ENCODE data around the gene RHCG.

RHCG gene

DNA sequence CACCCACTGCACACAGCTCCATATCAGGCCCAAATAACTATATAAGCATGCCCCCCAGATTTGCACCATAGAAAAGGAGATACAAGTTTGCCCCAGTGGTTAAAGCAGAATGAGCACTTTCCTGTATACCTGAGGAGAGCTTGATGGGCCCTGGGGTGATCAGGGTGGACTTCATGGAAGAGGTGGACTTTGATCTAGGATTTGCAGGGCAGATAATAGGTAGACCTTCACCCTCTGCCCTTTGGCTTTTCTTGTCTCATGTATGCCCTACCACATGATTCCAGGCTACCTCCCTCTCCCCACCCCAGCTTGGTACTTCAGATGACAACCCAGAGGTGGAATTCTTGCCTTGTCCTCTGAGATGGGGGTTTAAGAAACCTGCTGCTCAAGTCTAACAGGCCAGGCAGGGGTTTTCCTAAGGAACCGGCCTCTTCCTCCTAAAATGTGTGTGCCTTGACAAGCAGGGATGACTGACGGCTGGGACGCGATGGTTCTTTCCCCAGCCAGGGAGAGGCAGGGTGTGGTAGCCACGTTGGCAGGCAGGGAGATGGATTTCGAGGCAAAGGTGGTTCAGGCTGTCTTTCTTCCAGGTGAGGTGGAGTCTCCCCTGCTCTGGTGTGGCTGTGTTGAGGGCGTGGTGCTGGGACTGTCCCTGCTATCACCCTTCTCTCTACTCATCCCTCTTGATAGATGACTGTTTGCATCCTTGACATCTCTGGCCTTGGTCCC is 6.6 kb upstream of the RHCG start:
- no peak for DNase-seq

DNA sequence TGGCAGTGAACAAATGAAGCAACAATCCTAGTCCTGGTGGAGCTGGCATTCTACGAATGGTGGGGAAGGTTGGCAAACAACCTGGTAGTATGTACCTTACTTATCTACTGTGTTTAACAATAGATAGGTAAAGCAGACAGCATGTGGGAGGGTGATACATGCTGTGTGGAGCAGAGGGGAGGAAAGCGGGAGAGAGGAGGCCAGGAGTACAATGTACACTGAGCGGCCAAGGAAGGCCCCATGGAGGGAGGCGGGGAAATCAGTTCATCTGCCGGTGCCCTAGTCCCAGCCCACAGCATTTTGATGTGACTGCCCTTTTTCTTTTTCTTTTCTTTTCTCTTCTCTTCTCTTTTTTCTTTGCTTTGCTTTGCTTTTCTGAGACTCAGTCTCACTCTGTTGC is 5.3 kb upstream of the RHCG start:
- no peak for DNase-seq

DNA sequence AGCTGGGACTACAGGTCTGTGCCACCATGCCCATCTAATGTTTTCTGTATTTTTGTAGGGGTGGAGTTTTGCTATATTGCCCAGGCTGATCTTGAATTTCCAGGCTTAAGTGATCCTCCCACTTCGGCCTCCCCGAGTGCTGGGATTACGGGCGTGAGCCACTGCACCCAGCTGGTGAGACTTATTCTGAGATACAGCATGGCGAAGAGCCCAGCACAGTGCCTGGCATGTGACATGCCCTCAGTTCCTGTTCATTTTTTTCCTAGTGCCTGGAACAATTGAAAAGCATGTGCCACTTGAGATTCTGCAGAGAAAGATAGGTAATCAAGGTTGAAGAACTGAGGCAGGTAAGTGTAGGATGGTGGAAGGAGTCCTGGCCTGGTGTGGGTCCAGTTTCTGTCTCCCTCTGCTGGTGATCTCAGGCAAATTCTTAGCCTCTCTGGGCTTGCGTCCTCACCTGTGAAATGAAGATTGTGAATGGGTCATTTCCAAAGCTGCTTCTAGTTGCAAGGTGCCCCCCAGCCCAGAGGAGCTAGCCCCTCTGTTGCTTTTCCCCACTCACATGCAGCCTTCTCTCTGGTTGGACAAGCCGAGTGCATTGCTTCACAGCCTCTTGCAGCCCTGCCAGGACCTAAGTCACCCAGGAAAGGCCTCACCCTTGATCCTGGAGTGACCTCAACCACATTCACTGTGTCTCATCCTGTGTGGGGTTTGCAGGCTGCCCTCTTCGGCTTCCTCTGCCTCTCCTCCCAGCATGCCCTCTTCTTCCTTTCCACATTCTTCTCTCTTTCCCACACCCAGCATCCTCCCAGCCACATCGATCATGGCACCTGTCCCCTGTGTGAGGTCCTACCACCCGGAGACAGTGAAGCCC is 4.3 kb upstream of the RHCG start:
- no peak for DNase-seq

DNA sequence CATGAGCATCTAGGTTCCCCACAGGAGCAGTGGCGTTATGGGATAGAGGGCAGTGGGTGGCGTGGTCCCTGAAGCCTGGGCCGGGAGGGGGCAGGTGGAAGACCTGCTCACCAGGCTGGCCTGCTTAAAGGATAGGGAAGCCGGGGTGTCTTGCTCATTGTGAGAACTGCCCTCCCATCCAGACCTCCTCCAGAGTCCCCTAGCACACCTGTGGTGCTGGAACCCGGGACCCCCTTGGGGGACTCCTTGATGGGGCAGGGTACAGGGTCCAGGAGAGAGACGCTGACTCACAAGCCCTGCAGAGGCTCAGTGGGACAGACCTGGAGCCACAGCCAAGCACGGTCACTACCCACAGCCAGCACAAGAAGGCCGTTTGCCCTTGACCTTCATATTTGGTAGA is 2.8 kb upstream of the RHCG start:
- no peak for DNase-seq

DNA sequence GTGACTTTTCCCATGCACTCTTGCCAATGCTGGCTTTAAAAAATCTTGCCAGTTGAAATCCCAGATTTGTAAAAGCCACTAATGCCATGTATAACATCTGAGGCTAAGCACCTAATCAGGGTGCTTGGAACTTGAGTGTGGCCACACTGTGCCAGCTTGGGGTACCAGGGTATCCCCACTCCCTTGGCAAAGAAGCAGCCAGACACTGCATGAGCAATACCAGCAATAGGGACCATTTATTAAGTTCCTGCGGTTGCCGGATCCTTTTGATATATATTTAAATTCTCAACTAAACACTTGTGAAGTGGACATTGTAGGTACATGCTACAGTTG is 2.2 kb upstream of the RHCG start:
- no peak for DNase-seq

DNA sequence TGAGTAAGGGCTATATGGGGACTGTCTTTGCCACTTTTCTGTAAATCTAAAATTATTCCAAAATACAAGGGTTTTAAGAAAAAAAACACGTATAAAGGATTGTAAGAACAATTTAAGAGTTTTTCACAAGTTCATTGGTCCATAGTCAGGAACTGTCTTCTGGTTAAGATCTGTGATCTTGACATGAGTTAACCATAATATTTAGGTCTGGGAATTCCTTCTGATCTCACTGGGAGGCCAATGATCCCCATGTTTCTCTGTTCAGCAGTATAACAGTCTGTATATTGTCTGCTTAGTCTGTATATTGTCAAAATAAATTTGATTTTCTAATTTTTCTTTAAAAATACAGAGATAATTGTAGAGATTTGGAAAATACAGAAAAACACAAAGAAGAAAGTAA is 848 bp upstream of the RHCG start:
- no peak for DNase-seq

DNA sequence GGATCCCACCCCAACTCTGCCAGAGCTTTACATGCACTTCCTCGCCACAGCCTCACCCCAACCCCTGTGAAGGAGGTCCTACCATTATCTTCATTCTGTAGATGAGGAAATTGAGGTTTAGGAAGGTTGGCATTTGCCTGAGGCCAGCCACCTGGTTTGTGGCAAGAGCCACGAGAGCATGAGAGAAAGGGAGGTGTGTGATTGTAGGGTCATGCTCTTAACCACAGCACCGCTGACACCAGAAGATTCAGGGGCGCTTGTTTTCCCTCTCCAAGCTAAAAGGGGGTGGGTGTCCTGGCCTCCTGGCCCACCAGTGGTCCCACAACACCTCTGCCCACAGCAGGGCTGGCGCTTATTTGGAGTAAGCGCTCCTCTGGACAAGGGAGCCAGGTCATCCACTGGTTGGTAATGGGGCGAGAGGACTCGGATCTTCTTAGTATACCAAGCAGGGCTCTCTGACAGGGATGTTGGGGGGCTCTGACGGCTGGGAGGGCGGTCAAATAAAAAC is 691 bp downstream of the RHCG start:
- no peak for DNase-seq

DNA sequence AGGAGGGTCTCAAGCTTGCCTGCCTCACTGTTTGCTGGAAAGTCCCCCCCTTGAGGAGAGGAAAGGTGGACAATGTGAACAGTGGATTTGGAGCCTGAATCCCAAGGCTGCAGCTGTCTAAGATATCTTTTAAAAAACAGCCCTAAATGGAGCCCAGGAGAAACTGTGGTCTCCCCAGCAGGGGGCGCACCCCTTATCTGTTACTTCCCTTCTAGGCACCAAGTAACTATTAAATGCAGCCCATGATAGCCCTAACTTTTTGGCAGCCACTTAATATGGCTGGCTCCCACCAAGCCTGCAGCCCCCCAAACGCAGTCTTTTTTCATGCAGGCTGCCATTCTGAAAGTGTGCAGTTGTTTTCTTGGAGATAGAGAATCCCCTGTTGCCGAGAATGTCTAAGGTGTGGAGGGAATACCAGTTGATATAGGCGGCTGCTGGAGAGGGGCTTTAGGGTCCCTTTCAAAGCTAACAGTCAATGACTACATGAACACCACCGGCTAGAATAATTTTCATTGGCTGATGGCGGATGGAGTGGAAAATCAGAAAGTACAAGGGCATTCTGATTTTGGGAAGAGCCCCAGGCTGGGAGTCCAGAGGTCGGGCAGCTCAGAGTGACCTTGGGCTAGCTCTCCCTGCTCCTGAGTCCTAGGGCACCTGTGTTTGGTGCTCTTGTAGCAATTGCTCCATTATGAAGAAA is 1.3 kb downstream of the RHCG start:
- DNase-seq, result no peak

DNA sequence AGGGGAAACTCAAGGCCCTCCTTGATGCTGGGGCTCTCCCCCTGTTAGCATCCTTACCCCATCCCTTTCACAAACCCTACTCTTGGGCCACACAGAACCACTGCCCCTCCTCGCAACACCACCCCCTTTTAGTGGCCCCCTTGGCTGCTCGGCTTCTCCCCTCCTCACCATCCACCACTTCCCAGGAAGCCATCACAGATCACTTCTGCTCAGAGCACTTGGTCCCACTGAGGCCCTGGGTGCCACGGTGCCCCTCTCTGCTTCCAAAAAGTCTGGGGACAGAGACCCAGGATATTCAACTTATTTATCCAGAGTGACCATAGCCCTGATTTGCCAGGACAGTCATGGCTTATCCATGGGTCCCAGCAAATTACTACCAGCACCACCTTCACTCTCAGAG is 2.4 kb downstream of the RHCG start:
- no peak for DNase-seq

DNA sequence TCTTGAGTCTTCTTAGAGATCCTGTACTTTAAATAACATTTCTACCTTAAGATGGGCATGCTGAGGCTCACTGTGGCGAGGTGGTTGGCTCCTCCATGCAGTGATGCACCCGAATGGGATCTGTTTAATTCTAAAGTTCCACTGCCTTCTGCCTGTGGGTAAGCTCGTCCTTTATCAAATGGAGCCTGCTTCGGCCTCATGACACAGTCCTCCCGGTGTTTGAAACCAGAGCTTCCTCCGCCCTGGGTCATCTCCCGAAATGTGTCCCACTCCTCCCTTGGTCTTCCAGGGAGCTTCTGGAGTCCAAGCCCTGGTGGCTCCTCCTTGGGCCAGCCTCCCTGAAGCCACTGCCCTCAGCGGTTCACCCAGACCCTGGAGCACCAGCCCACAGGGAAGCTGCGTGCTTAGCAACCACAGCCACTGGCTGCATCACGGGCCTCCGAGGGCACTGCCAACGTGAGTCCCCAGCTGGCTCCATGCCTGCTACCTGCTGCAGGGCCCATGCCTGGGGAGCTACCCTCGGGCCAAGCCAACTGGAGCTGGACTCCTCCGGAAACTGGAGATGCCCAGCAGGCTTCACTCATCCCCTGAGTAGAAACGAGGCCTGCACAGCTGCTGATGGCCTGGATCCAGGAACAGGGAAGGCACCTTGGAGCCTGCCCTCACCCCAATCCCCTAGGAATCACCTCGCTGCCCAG is 3.3 kb downstream of the RHCG start:
- no peak for DNase-seq

DNA sequence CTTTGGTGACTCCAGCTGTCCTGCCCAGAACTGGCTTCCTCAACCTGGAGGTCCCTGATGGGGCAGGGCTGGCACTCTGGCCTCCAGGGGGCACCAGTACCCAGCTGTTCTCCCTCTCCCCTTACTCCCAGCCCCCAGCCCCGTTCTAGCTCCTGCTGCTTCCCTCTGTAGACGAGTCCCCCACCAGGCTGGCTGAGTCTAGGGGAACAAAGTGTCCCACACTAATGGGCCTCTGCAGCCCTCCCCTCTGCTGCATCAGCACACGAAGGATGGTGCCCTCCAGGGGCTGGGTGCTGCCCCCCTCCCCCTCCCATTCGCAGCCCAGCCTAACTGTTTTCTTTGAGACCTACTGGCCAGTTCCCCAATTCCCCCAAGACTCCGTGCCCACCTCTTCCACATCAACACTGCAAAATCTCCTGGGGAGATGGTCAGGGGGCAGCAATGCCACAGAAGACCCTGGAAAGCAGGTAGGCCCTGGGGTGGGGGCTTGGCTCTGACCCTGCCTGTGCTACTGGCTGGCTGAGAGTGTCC is 4.2 kb downstream of the RHCG start:
- DNase-seq, result no peak

DNA sequence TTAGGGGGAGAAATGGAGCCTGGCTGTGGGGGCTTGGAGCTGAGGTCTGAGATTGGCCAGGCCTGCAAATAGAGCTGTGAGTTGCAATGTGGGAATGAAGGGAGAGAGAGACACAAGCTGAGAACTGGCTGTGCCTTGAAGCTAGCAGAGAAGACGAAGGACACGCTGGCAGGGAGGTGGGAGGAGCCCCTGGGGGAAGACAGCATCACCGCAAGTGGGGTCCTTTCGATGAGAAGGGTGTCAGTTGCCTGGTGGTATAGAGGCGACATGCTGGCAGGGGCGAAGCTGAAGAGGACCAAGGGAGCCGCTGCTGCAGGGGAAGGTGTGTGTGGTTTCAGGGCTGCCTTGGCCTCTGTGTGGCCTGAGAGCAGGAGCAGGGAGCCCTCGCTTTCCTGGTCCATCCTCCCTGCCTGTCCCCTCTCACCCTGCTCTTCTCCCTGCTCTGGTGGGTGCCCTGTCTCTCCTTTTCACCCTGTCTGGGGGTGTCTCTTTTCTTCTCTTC is 5.5 kb downstream of the RHCG start:
- no peak for DNase-seq

DNA sequence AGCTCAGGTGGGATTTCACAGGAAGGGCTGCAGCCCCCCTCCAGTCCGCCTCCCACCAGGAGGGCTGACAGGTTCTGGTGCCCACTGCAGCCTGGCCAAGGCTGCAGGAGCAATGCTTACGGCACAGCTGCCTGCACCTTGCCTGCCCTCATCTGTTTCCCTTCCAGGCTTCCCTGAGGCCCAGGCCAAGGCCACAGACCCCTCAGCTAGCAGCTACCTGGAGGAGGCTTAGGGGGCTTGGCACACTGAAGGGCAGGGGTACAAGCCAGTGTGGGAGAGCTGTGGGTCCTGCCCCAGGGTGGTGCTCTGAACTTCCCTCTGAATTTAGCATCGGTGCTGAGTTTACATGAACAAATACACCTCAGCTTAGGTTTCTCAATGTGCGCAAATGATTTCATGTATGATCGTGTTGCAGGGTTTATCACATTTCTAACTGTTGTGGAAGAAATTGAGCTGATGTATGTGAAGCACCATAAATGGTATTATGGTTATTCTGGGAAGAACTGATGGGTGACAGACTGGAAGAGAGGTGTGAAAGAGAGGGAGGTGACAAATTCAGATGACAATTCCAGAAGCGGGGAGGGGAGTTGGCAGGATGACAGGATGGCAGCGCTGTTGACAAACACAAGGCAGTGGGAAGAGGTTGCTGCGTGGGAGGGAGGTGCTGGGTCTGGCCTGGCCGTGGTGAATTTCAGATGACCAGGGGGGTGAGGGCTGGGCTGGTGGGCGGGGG is 6.1 kb downstream of the RHCG start:
- no peak for DNase-seq

DNA sequence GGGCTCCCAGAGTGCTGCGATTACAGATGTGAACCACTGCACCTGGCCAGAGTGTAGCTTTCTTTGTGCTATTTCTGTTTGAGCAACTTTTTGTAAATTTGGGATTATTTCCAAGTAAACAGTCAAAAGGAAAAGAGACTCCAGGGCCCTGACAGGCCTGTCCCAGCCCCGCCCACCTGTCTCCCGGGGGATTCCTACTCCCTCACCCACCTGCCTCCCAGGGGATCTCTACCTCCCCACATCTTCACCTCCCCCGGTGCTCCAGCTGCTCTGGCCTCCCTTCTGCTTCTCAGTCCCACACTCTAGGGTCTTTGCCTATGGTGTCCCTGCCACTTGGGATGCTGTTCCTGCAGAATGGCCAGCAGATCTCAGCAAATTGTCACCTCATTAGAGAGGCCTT is 7.0 kb downstream of the RHCG start:
- no peak for DNase-seq

DNA sequence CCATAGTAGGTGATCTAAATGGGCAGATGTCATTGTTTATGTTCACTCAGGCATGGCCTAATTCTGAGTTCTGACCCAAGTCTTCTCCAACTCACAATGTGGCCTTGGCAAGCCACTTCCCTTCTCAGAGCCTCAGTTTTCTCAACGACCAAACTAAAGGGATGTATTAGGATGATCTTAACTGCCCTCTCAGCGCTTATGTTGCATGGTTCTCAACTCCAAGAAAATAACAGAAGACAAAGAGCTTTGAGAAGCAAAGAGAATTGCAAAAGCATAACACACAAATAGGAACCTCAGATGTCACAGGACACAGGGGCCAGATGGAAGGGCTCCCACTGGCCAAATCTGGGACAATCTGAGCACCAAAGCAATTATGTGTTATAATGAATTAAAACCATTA is 8.6 kb downstream of the RHCG start:
- no peak for DNase-seq

DNA sequence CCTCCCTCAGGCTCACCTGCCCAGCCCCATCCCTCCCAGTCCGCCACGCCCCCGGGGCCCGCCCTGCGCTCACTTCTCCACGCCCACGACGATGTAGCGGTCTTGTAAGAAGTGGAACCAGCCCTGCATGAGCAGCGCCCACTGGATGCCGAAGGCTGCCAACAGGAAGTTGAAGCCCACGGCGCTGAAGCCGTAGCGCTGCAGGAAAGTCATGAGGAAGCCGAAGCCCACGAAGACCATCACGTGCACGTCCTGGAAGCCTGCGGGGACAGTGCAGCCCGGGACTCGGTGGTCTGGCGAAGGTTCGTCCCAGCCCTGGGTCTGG is 9.7 kb downstream of the RHCG start:
- DNase-seq, result peak; percentile 11

DNA sequence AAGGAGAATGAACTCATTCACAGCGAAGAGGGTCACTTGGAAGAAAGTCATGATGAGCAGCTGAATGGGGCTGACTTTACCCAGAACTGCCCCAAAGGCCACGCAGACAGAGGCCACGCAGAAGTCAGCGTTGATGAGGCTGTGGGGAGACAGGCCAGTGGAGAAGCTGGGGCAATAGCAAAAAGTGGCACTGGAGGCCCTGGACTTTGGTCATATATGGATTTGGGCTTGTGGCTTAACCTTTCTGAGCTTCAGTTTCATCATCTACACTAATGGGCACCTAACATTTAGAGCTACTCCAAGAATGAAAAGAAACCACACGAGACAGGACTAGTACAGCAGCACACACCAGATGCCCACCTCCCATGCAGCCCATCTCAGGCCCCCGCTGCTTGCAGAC is 13.3 kb downstream of the RHCG start:
- no peak for DNase-seq

DNA sequence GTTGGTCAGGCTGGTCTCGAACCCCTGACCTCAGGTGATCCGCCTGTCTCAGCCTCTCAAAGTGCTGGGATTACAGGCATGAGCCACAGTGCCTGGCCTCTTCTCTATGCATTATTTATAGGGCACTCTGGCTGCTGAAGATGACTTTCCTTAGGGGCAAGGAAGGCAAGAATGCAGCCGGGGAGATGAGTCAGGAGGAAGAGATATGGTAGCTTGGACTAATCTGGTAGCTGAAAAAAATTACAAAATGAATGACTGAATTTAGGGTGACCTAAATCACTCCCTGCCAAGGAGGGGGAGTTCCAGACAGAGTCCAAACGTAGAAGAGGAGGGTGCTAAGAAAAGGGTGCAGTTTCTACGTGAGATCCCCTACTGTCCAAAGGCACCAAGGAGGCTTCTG is 14.2 kb downstream of the RHCG start:
- no peak for DNase-seq

DNA sequence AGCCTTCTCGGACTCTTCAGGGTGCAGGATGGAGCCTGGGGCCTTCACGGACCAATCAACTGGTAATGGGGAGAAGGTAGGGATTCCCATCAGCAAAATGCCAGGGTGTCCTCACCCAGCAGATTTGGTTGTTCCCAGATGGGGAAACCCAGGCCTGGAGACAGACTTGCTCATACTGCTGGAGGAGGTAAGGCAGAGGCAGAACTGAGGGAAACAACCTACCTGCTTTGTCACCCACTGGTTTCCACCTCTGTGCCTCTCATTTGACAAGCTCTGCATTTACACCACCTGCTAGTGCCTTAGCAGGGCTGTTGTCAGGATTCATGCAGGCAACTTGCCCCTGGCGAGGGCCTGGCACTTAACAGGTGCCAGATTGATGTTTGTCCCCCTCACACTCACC is 15.9 kb downstream of the RHCG start:
- DNase-seq, result no peak

DNA sequence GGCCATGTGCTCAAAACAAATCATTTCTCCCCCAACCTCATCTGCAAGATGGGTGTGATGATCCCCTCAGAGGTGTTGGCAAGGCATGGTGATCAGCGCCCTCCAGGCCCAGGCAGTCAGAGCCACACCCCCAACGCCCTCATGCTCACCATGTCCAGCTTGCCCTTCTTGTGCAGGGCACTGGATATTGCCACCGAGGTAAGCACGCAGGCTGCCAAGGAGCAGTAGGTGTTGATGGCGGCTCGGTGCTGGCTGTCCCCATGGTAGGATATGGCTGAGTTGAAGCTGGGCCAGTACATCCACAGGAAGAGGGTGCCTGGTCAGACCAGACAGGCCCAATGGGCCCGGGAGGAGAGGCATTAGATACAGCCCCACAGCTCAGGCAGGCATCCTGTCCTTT is 17.2 kb downstream of the RHCG start:
- DNase-seq, result no peak

DNA sequence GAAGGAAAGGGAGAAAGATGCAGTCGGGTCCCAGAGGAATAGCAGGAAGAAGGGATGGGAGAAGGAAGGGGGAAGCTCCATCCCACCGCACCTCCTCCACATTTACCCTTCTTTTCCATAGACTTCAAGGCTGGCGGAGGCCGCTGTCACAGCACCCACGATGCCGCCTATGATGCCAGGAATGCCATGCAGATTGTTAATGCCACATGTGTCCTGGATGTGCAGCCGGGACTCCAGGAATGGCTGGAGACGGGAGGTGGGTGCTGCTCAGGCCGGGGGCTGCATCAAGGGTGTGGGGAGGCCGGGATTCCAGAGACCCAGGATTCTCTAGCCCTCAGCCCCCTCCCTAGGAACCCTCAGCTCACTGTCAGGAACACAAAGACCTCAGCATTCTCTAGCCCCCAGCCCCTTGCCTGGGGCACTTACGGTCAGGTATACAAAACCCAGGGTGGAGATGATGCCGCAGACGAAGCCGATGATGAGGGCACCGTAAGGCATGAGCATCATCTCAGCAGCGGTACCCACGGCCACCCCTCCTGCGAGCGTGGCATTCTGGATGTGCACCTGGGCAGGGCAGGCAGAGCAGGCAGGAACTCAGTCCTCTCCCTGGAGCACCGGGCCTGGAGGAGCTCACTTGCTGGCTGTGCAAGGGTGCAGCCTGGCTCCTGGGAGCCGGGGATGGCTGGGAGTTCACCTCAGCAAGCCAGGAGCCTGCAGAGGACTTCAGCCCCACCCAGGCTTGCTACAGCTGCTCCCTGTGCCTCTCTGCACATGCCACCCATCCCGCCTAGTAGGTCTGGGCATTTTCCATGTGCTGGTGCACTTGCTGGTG is 18.8 kb downstream of the RHCG start:
- DNase-seq, result no peak
